HG03196 (cell line): ENCODE data around the gene MTURN.
A peak's percentile ranks its signal among the peaks of the same experiment; 100 is the strongest.

Source experiments
- ATAC-seq: cut with Tn5 transposase; IDR thresholded peaks from one replicate; pipeline ENCODE4 v1.9.1; 2021; ENCODE audit not compliant: unreplicated experiment

The MTURN gene

GRCh38 chr7:30159698-30160143 is 24.9 kb downstream of the MTURN start:
- ATAC-seq, result peak; percentile 31

- no peak for ATAC-seq
Measured at GRCh38 chr7:30160329-30160728, 25.5 kb downstream of the MTURN start.

- no peak for ATAC-seq
Measured at GRCh38 chr7:30162133-30162532, 27.3 kb downstream of the MTURN start.

- no peak for ATAC-seq
Measured at GRCh38 chr7:30162622-30163124, 27.9 kb downstream of the MTURN start.

- peak; percentile 42 for ATAC-seq
Measured at GRCh38 chr7:30163231-30163894, 28.6 kb downstream of the MTURN start.

GRCh38 chr7:30164567-30164966 is 29.8 kb downstream of the MTURN start:
- peak; percentile 31 for ATAC-seq

- ATAC-seq, result no peak
Measured at GRCh38 chr7:30165590-30165989, 30.8 kb downstream of the MTURN start.

GRCh38 chr7:30166155-30166840 is 31.5 kb downstream of the MTURN start:
- ATAC-seq, result no peak

GRCh38 chr7:30166841-30167235 is 32.1 kb downstream of the MTURN start:
- no peak for ATAC-seq

GRCh38 chr7:30167901-30168300 is 33.1 kb downstream of the MTURN start:
- no peak for ATAC-seq

- ATAC-seq, result no peak
Measured at GRCh38 chr7:30168835-30169573, 34.2 kb downstream of the MTURN start.

GRCh38 chr7:30169579-30169978 is 34.8 kb downstream of the MTURN start:
- ATAC-seq, result no peak

GRCh38 chr7:30170476-30171205 is 35.9 kb downstream of the MTURN start:
- no peak for ATAC-seq

- ATAC-seq, result no peak
Measured at GRCh38 chr7:30171766-30172447, 37.1 kb downstream of the MTURN start.

GRCh38 chr7:30172451-30172850 is 37.7 kb downstream of the MTURN start:
- ATAC-seq, result no peak

- ATAC-seq, result no peak
Measured at GRCh38 chr7:30173058-30173897, 38.5 kb downstream of the MTURN start.

GRCh38 chr7:30175180-30175579 is 40.4 kb downstream of the MTURN start:
- ATAC-seq, result no peak

GRCh38 chr7:30175636-30176147 is 40.9 kb downstream of the MTURN start:
- ATAC-seq, result no peak

- ATAC-seq, result no peak
Measured at GRCh38 chr7:30176463-30177109, 41.8 kb downstream of the MTURN start.
